K562 (cell line): ENCODE data around the gene EFCAB12. TPM values are rescaled to one million over a fixed set of nuclear protein-coding genes. Genes with fewer than 3 reads are reported as not detected.

Source experiments
- ELK1 ChIP-seq: sonication (generic); formaldehyde crosslinking; IDR thresholded peaks from 2 replicates; pipeline ENCODE4 v1.8.1; 2022; ENCODE audit warnings: missing genetic modification reagents
- FOXJ3 ChIP-seq: sonication (generic); formaldehyde crosslinking; IDR thresholded peaks from 2 replicates; pipeline ENCODE4 v1.4.0; 2020; ENCODE audit warnings: mild to moderate bottlenecking, missing genetic modification reagents
- FOXK2 ChIP-seq, 2 experiments: fragments of 450-650 bp; IDR thresholded peaks in 1 of 2; conservative IDR thresholded peaks in 1 of 2; 2 replicates each; pipeline ENCODE4 v1.6.1; 2016; ENCODE audit warnings: low read depth in 2 of 2, mild to moderate bottlenecking in 1 of 2
- HDAC6 ChIP-seq: IDR thresholded peaks from 2 replicates; pipeline ENCODE4 v1.6.1; 2012; ENCODE audit warnings: low read depth, mild to moderate bottlenecking, control low read depth, inconsistent platforms, low read length, moderate library complexity
- HNRNPH1 ChIP-seq: fragments of 200-400 bp; formaldehyde crosslinking; optimal IDR thresholded peaks from 2 replicates; pipeline ENCODE3; 2017; ENCODE audit warnings: low read depth, mild to moderate bottlenecking, low read length, moderate library complexity
- IRF2 ChIP-seq: sonication (generic); formaldehyde crosslinking; IDR thresholded peaks from 2 replicates; pipeline ENCODE4 v1.8.1; 2022; ENCODE audit warnings: mild to moderate bottlenecking, missing genetic modification reagents
- RBM22 ChIP-seq: fragments of 200-400 bp; formaldehyde crosslinking; IDR thresholded peaks from 2 replicates; pipeline ENCODE4 v1.6.1; 2018; ENCODE audit warnings: low read length, low read depth; ENCODE audit not compliant: poor library complexity, severe bottlenecking
- RFX1 ChIP-seq: fragments of 450-650 bp; IDR thresholded peaks from 2 replicates; pipeline ENCODE4 v1.6.1; 2016; ENCODE audit warnings: mild to moderate bottlenecking, moderate library complexity
- RFX5 ChIP-seq: IDR thresholded peaks from 2 replicates; pipeline ENCODE4 v1.6.1; 2011; ENCODE audit warnings: low read depth, mild to moderate bottlenecking, improper control_type of control experiment, low read length
- SMARCB1 ChIP-seq: IDR thresholded peaks from 2 replicates; pipeline ENCODE4 v1.6.1; 2011; ENCODE audit warnings: improper control_type of control experiment, low read depth; ENCODE audit not compliant: insufficient read length
- WHSC1 ChIP-seq: IDR thresholded peaks from one replicate; pipeline ENCODE4 v1.6.1; 2012; ENCODE audit warnings: low read length, control low read depth, inconsistent platforms
- ZBTB1 ChIP-seq: sonication (generic); formaldehyde crosslinking; IDR thresholded peaks from 2 replicates; pipeline ENCODE4 v1.8.1; 2023; ENCODE audit warnings: missing genetic modification reagents, low read depth, mild to moderate bottlenecking, borderline replicate concordance
- ZNF143 ChIP-seq: sonication (generic); formaldehyde crosslinking; IDR thresholded peaks from 2 replicates; pipeline ENCODE4 v1.9.0; 2022; ENCODE audit warnings: mild to moderate bottlenecking, missing genetic modification reagents
- ZNF398 ChIP-seq: fragments of 250-450 bp; sonication (Bioruptor Pico); IDR thresholded peaks from 2 replicates; pipeline ENCODE4 v1.8.0; 2021; ENCODE audit warnings: moderate library complexity, mild to moderate bottlenecking, inconsistent platforms
- ZNF695 ChIP-seq: fragments of 450-650 bp; formaldehyde crosslinking; IDR thresholded peaks from 2 replicates; pipeline ENCODE4 v1.4.0; 2020; ENCODE audit warnings: mild to moderate bottlenecking, moderate library complexity
- polyA plus RNA-seq, 8 experiments: library from polyadenylated mRNA; depleted of rRNA in 4 of 8; stranded (reverse) in 5 of 8; unstranded in 3 of 8; fragments of >200 nt; fragmentation: Nextera tagmentation in 2 of 8; fragmentation: Illumina TruSeq in 1 of 8; extraction: Ambion mirVana in 2 of 8; extraction: Trizol in 1 of 8; gene quantifications; 2 replicates each; pipeline versions ENCODE4 v1.2.1 to v1.2.3, GENCODE V29; 2011 to 2014; ENCODE audit warnings: inconsistent platforms in 1 of 8, missing spikeins in 1 of 8
- total RNA-seq, 7 experiments: library from RNA; depleted of rRNA in 6 of 7; stranded (reverse); fragments of >200 nt in 6 of 7; fragmentation: Illumina TruSeq in 2 of 7; extraction: Trizol in 2 of 7; gene quantifications; 2 replicates each; pipeline versions ENCODE4 v1.2.1 to v1.2.3, GENCODE V29; 2011 to 2021; ENCODE audit warnings: low replicate concordance in 1 of 7
- TF ChIP-seq, protein P1 (sequence below): fragments of 450-650 bp; IDR thresholded peaks from 2 replicates; pipeline ENCODE4 v1.6.1; 2018; ENCODE audit not compliant: partially characterized antibody
- TF ChIP-seq, protein P2 (sequence below): fragments of 450-650 bp; IDR thresholded peaks from 2 replicates; pipeline ENCODE4 v1.6.1; 2016; ENCODE audit warnings: borderline replicate concordance
- TF ChIP-seq, protein P3 (sequence below): sonication (generic); formaldehyde crosslinking; IDR thresholded peaks from 2 replicates; pipeline ENCODE4 v1.8.0; 2022; ENCODE audit warnings: mild to moderate bottlenecking, missing genetic modification reagents

Gene EFCAB12
- total and polyA plus RNA-seq, 9 of the 15 experiments (the other 6 are each of a cell fraction or from before 2014, with no cell fraction given), result 0.08 to 0.95 (median 0.56) TPM; not detected in 1

DNA sequence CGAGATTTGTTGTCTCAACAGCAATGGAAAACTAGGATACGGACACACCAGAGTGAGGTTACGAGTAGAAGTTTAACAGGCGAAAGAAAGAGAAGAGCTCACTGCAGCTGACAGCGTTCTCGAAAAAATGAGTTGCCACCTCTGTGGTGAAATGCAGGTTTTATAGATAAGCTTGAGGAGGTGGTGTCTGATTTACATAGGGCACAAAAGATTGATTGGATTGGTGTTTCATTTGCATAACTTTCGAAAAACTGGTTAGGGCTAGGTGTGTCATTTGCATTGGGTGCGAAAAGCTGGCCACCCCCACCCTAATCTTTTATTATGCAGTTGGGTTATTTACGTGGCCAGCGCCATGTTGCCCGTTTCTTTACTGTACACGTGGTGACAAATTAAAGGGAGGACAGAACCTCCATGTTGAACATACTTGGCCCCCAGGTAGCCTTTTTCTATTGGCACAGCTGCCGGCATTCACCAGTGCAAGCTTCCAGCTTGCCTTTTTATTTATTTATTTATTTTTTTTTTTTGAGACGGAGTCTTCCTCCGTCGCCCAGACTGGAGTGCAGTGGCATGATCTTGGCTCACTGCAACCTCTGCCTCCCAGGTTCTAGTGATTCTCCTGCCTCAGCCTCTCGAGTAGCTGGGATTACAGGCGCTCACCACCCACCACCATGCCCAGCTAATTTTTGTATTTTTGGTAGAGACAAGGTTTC lies 19.9 kb upstream of the EFCAB12 start (continued):
- TF ChIP-seq, protein P1, sequence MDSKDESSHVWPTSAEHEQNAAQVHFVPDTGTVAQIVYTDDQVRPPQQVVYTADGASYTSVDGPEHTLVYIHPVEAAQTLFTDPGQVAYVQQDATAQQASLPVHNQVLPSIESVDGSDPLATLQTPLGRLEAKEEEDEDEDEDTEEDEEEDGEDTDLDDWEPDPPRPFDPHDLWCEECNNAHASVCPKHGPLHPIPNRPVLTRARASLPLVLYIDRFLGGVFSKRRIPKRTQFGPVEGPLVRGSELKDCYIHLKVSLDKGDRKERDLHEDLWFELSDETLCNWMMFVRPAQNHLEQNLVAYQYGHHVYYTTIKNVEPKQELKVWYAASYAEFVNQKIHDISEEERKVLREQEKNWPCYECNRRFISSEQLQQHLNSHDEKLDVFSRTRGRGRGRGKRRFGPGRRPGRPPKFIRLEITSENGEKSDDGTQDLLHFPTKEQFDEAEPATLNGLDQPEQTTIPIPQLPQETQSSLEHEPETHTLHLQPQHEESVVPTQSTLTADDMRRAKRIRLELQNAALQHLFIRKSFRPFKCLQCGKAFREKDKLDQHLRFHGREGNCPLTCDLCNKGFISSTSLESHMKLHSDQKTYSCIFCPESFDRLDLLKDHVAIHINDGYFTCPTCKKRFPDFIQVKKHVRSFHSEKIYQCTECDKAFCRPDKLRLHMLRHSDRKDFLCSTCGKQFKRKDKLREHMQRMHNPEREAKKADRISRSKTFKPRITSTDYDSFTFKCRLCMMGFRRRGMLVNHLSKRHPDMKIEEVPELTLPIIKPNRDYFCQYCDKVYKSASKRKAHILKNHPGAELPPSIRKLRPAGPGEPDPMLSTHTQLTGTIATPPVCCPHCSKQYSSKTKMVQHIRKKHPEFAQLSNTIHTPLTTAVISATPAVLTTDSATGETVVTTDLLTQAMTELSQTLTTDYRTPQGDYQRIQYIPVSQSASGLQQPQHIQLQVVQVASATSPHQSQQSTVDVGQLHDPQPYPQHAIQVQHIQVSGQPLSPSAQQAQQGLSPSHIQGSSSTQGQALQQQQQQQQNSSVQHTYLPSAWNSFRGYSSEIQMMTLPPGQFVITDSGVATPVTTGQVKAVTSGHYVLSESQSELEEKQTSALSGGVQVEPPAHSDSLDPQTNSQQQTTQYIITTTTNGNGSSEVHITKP, result peak; percentile 43
- TF ChIP-seq ELK1 (CRISPR knock-in tag) (no peak), IRF2 (CRISPR knock-in tag) (no peak), HDAC6 (no peak), ZNF398 (CRISPR knock-in tag) (no peak), RFX1 (no peak), FOXK2 (conservative IDR thresholded peaks at IDR 0.05 in 1 of 2, IDR thresholded peaks at IDR 0.05 in 1 of 2; ENCODE audit: low read depth in 2 of 2) (peak; percentile 89 to 93), SMARCB1 (no peak), ZNF695 (no peak), WHSC1 (no peak), ZBTB1 (CRISPR knock-in tag) (no peak), HNRNPH1 (no peak), FOXJ3 (no peak), RFX5 (no peak), ZNF143 (no peak), RBM22 (no peak)
- TF ChIP-seq, protein P2, sequence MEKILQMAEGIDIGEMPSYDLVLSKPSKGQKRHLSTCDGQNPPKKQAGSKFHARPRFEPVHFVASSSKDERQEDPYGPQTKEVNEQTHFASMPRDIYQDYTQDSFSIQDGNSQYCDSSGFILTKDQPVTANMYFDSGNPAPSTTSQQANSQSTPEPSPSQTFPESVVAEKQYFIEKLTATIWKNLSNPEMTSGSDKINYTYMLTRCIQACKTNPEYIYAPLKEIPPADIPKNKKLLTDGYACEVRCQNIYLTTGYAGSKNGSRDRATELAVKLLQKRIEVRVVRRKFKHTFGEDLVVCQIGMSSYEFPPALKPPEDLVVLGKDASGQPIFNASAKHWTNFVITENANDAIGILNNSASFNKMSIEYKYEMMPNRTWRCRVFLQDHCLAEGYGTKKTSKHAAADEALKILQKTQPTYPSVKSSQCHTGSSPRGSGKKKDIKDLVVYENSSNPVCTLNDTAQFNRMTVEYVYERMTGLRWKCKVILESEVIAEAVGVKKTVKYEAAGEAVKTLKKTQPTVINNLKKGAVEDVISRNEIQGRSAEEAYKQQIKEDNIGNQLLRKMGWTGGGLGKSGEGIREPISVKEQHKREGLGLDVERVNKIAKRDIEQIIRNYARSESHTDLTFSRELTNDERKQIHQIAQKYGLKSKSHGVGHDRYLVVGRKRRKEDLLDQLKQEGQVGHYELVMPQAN, result no peak
- TF ChIP-seq, protein P3, sequence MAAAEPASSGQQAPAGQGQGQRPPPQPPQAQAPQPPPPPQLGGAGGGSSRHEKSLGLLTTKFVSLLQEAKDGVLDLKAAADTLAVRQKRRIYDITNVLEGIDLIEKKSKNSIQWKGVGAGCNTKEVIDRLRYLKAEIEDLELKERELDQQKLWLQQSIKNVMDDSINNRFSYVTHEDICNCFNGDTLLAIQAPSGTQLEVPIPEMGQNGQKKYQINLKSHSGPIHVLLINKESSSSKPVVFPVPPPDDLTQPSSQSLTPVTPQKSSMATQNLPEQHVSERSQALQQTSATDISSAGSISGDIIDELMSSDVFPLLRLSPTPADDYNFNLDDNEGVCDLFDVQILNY (CRISPR knock-in tag), result no peak
